NCI-H69 (cell line): ENCODE measurements around the gene PLB1.

Experiments
- DNase-seq: peaks from one replicate; lab custom pipeline; 2025; lab: John Stamatoyannopoulos, UW

PLB1 gene

GRCh38 chr2:28627722-28628480 lies 132.0 kb downstream of the PLB1 start:
- DNase-seq: no peak

- no peak for DNase-seq
These were observed 132.6 kb downstream of the PLB1 start for GRCh38 chr2:28628506-28628905.

GRCh38 chr2:28628987-28629386 lies 133.1 kb downstream of the PLB1 start:
- no peak for DNase-seq

GRCh38 chr2:28629910-28630309 lies 134.1 kb downstream of the PLB1 start:
- no peak for DNase-seq

GRCh38 chr2:28630341-28630740 lies 134.5 kb downstream of the PLB1 start:
- DNase-seq: no peak

- no peak for DNase-seq
These were observed 135.8 kb downstream of the PLB1 start for GRCh38 chr2:28631514-28632206.

GRCh38 chr2:28632791-28633190 lies 136.9 kb downstream of the PLB1 start:
- DNase-seq: no peak

GRCh38 chr2:28633204-28633603 lies 137.3 kb downstream of the PLB1 start:
- no peak for DNase-seq

- DNase-seq: no peak
These were observed 137.9 kb downstream of the PLB1 start for GRCh38 chr2:28633746-28634145.

GRCh38 chr2:28635191-28635611 lies 139.3 kb downstream of the PLB1 start:
- no peak for DNase-seq

GRCh38 chr2:28636491-28636890 lies 140.6 kb downstream of the PLB1 start:
- DNase-seq: no peak

GRCh38 chr2:28637066-28638047 lies 141.5 kb downstream of the PLB1 start:
- DNase-seq: peak; percentile 9

GRCh38 chr2:28638102-28638501 lies 142.2 kb downstream of the PLB1 start:
- DNase-seq: no peak

- DNase-seq: peak; percentile 6
These were observed 143.3 kb downstream of the PLB1 start for GRCh38 chr2:28639092-28639691.

- DNase-seq: peak; percentile 69
These were observed 144.0 kb downstream of the PLB1 start for GRCh38 chr2:28639836-28640235.

- no peak for DNase-seq
These were observed 144.5 kb downstream of the PLB1 start for GRCh38 chr2:28640260-28640907.

GRCh38 chr2:28640908-28641300 lies 145.0 kb downstream of the PLB1 start:
- DNase-seq: no peak

GRCh38 chr2:28642796-28643195 lies 146.9 kb downstream of the PLB1 start:
- DNase-seq: no peak

- DNase-seq: peak; percentile 88
These were observed 147.5 kb downstream of the PLB1 start for GRCh38 chr2:28643327-28643726.

GRCh38 chr2:28643911-28644334 lies 148.1 kb downstream of the PLB1 start:
- DNase-seq: peak; percentile 92

- DNase-seq: peak; percentile 32
These were observed 148.9 kb downstream of the PLB1 start for GRCh38 chr2:28644760-28645159.
